Mucosa of stomach (tissue), 1 donor: ENCODE measurements around the gene BABAM2.

Source experiments
- H3K27me3 ChIP-seq: one replicate; pipeline ENCODE4 v1.7.0; 2013; ENCODE audit warnings: mild to moderate bottlenecking, low read length; ENCODE audit not compliant: control insufficient read depth, insufficient read depth
- H3K36me3 ChIP-seq: one replicate; pipeline ENCODE4 v1.7.0; 2013; ENCODE audit warnings: low read length; ENCODE audit not compliant: control insufficient read depth, insufficient read depth
- H3K4me1 ChIP-seq: one replicate; pipeline ENCODE4 v1.7.0; 2013; ENCODE audit warnings: mild to moderate bottlenecking, low read length; ENCODE audit not compliant: control insufficient read depth, insufficient read depth
- H3K4me3 ChIP-seq: one replicate; pipeline ENCODE4 v1.7.0; 2013; ENCODE audit warnings: low read length
- H3K9ac ChIP-seq: one replicate; pipeline ENCODE4 v1.7.0; 2013; ENCODE audit warnings: mild to moderate bottlenecking, low read length, moderate library complexity
- H3K9me3 ChIP-seq: one replicate; pipeline ENCODE4 v1.7.0; 2013; ENCODE audit warnings: mild to moderate bottlenecking, low read length, moderate library complexity; ENCODE audit not compliant: control insufficient read depth
- donor health status: Pancreatic carcinoma.

The BABAM2 gene

DNA sequence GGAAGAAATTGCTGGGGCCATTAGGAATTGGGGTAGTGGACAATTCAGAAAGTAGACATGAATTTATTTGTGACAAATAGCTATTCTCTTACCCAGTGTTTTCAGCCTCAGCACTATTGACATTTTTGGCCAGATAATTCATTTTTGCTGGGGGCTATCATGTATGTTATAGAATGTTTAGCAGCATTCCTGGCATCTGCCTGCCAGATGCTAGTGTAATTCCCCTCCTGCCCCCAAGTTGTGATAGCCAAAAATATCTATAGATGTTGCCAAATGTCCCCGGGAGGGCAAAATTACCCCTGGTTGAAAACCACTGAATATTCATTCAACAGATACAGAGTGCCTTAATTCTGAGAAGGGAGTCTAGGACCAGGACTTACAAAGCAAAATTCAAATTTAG, 183.6 kb downstream of the BABAM2 start:
- H3K9ac ChIP-seq: no peak overlapping the region
- no peak overlapping the region for H3K4me3 ChIP-seq
- no peaks in the 10 kb centered on the region for H3K36me3 ChIP-seq

GRCh38 chr2:28080911-28081310, 190.4 kb downstream of the BABAM2 start:
- Histone ChIP-seq H3K36me3 (no peaks in the 10 kb centered on the region), H3K9ac (no peak overlapping the region), H3K27me3 (no peaks in the 10 kb centered on the region), H3K4me1 (peaks cover 14% of the 10 kb centered on the region), H3K9me3 (no peaks in the 10 kb centered on the region), H3K4me3 (no peak overlapping the region)

More for the DNA sequence above, 183.6 kb downstream of the BABAM2 start:
- H3K27me3 ChIP-seq: no peaks in the 10 kb centered on the region
- H3K4me1 ChIP-seq: peaks cover 19% of the 10 kb centered on the region
- H3K9me3 ChIP-seq: no peaks in the 10 kb centered on the region

DNA sequence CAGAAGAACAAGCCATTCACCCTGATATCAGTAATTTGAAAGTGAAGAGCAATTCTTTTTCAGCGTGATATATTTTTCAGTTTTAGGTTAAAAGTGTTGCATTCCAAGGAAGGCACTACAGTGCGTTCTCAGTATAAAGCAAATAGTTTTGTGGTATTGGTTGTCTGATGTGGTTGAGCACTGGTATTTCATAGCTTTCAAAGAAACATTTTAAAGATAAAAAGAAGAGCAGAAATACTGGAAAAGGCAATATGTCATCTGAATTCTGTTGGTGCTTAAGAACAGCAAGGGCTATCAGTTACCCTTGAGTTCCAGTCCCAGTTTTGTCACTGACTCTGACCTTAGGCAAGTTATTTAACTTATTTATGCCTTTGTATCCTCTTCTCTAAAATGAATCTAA, 191.6 kb downstream of the BABAM2 start:
- Histone ChIP-seq H3K27me3 (no peaks in the 10 kb centered on the region), H3K36me3 (no peaks in the 10 kb centered on the region), H3K9ac (no peak overlapping the region), H3K4me3 (no peak overlapping the region), H3K4me1 (peaks cover 14% of the 10 kb centered on the region), H3K9me3 (no peaks in the 10 kb centered on the region)

- H3K4me1 ChIP-seq: peaks cover 11% of the 10 kb centered on the region
Observed at GRCh38 chr2:28083476-28083875, 192.9 kb downstream of the BABAM2 start.

DNA sequence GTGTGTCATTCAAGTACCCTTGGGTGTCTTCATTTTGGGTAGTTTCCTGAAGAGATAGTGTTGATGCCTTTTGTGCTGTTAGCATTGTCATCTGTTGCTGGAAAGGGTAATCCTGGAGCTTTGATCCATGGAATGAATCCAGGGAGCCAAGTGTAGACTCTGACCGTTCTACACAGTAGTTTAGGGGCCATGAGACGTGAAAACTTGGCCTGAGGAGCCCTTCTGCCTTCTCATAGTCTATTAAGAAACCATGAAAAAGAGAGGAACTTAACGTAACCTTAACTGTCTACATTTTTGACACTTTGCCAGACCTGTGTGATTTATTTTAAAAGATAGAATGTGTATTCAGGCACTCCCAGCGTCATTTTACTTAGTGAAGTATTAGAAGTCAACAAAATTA, 194.0 kb downstream of the BABAM2 start:
- Histone ChIP-seq H3K4me1 (peaks cover under 1% of the 10 kb centered on the region), H3K27me3 (no peaks in the 10 kb centered on the region), H3K9ac (no peak overlapping the region), H3K9me3 (no peaks in the 10 kb centered on the region), H3K36me3 (no peaks in the 10 kb centered on the region), H3K4me3 (no peak overlapping the region)

More at GRCh38 chr2:28083476-28083875, 192.9 kb downstream of the BABAM2 start:
- H3K4me3 ChIP-seq: no peak overlapping the region
- H3K9me3 ChIP-seq: no peaks in the 10 kb centered on the region
- H3K36me3 ChIP-seq: no peaks in the 10 kb centered on the region
- H3K27me3 ChIP-seq: no peaks in the 10 kb centered on the region
- no peak overlapping the region for H3K9ac ChIP-seq

DNA sequence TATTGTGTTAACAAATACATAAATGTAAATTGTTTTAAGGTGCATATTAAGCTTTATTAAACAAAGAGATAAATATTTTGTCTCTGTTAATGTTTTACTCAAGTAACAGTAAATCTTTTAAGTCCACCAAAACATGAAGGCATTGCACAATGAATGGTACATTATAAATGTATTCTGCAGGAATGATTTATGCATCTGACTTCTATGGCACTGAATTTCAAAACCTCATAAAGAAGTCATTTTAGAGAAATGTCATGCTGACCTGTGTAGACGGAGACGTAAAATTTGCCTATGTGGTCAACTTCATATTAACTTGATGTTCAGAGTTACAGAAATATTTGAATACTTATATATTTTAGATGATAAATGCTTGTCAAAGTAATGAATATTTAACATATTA, 194.7 kb downstream of the BABAM2 start:
- Histone ChIP-seq H3K9ac (no peak overlapping the region), H3K9me3 (no peaks in the 10 kb centered on the region), H3K4me1 (no peaks in the 10 kb centered on the region), H3K4me3 (no peak overlapping the region), H3K36me3 (no peaks in the 10 kb centered on the region), H3K27me3 (no peaks in the 10 kb centered on the region)

GRCh38 chr2:28086611-28087010, 196.1 kb downstream of the BABAM2 start:
- Histone ChIP-seq H3K9ac (no peak overlapping the region), H3K4me1 (no peaks in the 10 kb centered on the region), H3K9me3 (no peaks in the 10 kb centered on the region), H3K4me3 (no peak overlapping the region), H3K27me3 (no peaks in the 10 kb centered on the region), H3K36me3 (no peaks in the 10 kb centered on the region)

- no peaks in the 10 kb centered on the region for H3K4me1 ChIP-seq
- H3K27me3 ChIP-seq: no peaks in the 10 kb centered on the region
Observed at GRCh38 chr2:28088970-28089369, 198.4 kb downstream of the BABAM2 start.

GRCh38 chr2:28089486-28089885, 199.0 kb downstream of the BABAM2 start:
- no peak overlapping the region for H3K4me3 ChIP-seq
- no peaks in the 10 kb centered on the region for H3K36me3 ChIP-seq
- no peaks in the 10 kb centered on the region for H3K4me1 ChIP-seq
- H3K27me3 ChIP-seq: no peaks in the 10 kb centered on the region
- no peak overlapping the region for H3K9ac ChIP-seq
- H3K9me3 ChIP-seq: no peaks in the 10 kb centered on the region

More at GRCh38 chr2:28088970-28089369, 198.4 kb downstream of the BABAM2 start:
- H3K9ac ChIP-seq: no peak overlapping the region
- no peaks in the 10 kb centered on the region for H3K36me3 ChIP-seq
- H3K4me3 ChIP-seq: no peak overlapping the region
- no peaks in the 10 kb centered on the region for H3K9me3 ChIP-seq

DNA sequence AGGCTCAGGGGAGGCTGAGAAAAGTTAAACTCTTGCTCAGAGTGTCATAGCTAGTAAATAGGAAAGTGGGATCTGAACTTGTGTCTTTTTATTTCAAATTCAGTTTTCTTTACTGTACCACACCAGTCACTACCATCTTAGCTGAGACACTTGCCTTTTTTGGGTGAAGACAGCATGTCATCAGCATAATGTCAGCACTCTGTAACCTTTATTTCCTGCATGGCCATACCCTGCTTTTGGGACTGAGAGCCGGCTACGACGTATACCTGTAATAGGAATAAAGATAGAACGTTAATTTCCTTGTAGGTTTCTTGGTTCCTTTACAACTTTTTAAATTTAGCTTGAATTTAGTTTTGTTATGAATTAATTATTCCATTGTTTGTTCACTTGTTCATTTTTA, 202.8 kb downstream of the BABAM2 start:
- Histone ChIP-seq H3K27me3 (no peaks in the 10 kb centered on the region), H3K9me3 (no peaks in the 10 kb centered on the region), H3K4me1 (no peaks in the 10 kb centered on the region), H3K4me3 (no peak overlapping the region), H3K9ac (no peak overlapping the region), H3K36me3 (no peaks in the 10 kb centered on the region)

DNA sequence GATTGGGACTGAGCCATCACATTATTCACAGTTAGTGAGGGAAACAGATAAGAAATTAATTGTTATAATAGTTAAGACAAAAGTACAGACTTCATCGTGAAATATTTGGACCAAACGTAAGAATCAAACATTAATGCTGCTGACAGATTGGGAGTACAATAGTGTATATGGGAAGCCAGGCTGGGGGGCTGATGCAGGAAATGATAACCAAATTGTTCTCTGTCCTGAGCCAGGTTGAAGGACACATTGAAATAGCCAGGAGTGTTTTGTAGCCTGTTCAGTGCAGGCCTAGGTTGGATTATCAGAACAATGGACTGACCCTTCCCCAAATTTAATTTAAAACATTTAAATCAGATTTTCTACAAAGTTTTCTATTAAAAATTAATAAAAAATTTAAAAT, 203.2 kb downstream of the BABAM2 start:
- no peak overlapping the region for H3K4me3 ChIP-seq
- H3K27me3 ChIP-seq: no peaks in the 10 kb centered on the region
- no peaks in the 10 kb centered on the region for H3K4me1 ChIP-seq
- H3K9me3 ChIP-seq: no peaks in the 10 kb centered on the region
- H3K36me3 ChIP-seq: no peaks in the 10 kb centered on the region
- no peak overlapping the region for H3K9ac ChIP-seq

DNA sequence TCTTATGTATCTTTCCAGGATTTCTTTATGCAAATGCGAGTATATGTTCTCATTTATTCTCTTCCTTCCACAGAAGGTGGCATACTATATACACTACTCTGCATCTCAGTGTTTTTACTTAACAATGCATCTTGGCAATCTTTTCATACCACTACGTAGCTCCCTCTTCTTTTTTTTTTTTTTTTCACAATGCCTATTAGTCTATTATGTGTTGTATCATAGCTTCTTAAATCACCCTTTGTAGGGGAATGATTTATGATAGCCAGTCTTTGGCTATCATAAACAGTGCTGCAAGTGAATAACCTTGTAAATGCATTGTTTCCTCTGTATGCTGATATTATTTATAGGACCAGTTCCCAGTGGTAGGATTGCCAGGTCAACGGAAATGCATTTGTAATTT, 204.2 kb downstream of the BABAM2 start:
- H3K4me3 ChIP-seq: no peak overlapping the region

DNA sequence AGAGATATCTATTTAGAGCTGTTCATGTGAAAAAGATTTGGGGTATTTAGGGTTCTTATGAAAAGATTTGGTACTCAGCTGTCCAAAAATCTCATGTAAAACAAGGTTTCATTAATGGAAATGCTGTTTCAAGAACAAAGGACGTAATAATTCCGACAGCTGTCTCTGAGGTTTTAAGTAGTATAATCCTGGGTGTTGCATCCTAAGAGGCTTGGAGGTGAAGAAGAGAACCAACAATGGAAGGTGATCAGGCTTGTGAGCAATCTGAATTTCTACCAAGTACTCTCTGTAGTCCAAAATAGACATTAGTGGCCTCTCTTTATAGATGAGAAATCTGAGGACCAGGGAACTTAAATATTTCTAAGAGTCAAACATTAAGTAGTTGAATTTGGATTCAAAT, 205.1 kb downstream of the BABAM2 start:
- Histone ChIP-seq H3K9ac (no peak overlapping the region), H3K36me3 (no peaks in the 10 kb centered on the region)

More for the DNA sequence above, 204.2 kb downstream of the BABAM2 start:
- Histone ChIP-seq H3K9ac (no peak overlapping the region), H3K36me3 (no peaks in the 10 kb centered on the region), H3K27me3 (no peaks in the 10 kb centered on the region), H3K4me1 (no peaks in the 10 kb centered on the region), H3K9me3 (no peaks in the 10 kb centered on the region)

More for the DNA sequence above, 205.1 kb downstream of the BABAM2 start:
- peaks cover 1% of the 10 kb centered on the region for H3K4me1 ChIP-seq
- H3K9me3 ChIP-seq: no peaks in the 10 kb centered on the region
- no peaks in the 10 kb centered on the region for H3K27me3 ChIP-seq
- H3K4me3 ChIP-seq: no peak overlapping the region
